Esophagus muscularis mucosa (tissue), 4 donors: ENCODE results near the gene PANK2. TPM values are rescaled to one million over a fixed set of nuclear protein-coding genes. Genes with fewer than 3 reads are reported as not detected.

Experiments used
- DNase-seq: peaks from one replicate; pipeline ENCODE4 v3.0.0-alpha.2; 2017; ENCODE audit errors: extremely low spot score
- H3K27ac ChIP-seq, 4 donors: fragments of 200-600 bp; sonication (generic); replicated peaks in 1 of 4; 1 replicate in 3 of 4; 2 replicates in 1 of 4; pipeline ENCODE4 v1.5.1; 2016 to 2019; ENCODE audit warnings: mild to moderate bottlenecking in 1 of 4
- H3K27me3 ChIP-seq, 4 donors: fragments of 200-600 bp; sonication (generic); one replicate each; pipeline versions ENCODE4 v1.5.1 to v1.6.0; 2016 to 2019
- H3K36me3 ChIP-seq, 4 donors: fragments of 200-600 bp; sonication (generic); one replicate each; pipeline ENCODE4 v1.5.1; 2016 to 2019
- H3K4me1 ChIP-seq, 4 donors: fragments of 200-600 bp; sonication (generic); one replicate each; pipeline ENCODE4 v1.5.1; 2016 to 2019
- H3K4me3 ChIP-seq, 4 donors: fragments of 200-600 bp; sonication (generic); 1 replicate in 2 of 4; 2 replicates in 2 of 4; pipeline ENCODE4 v1.5.1; 2016 to 2019; ENCODE audit warnings: mild to moderate bottlenecking in 4 of 4, moderate library complexity in 1 of 4
- H3K9me3 ChIP-seq, 4 donors: fragments of 200-600 bp; sonication (generic); 1 replicate in 3 of 4; 2 replicates in 1 of 4; pipeline ENCODE4 v1.5.1; 2016 to 2019
- EP300 ChIP-seq: sonication (generic); formaldehyde crosslinking; IDR thresholded peaks from one replicate; pipeline ENCODE4 v1.6.1; 2017; ENCODE audit warnings: antibody characterized with exemption
- POLR2A ChIP-seq: fragments of 450-650 bp; IDR thresholded peaks from one replicate; pipeline ENCODE4 v1.6.1; 2017; ENCODE audit warnings: antibody characterized with exemption, moderate library complexity, mild to moderate bottlenecking, low read depth
- POLR2AphosphoS5 ChIP-seq, 2 donors: sonication (generic); formaldehyde crosslinking; IDR thresholded peaks; one replicate each; pipeline ENCODE4 v1.6.1; 2017; ENCODE audit warnings: antibody characterized with exemption in 2 of 2
- WGBS: methylation state at CpG from one replicate; pipeline ENCODE4 v1.1.5; 2018; 5-methylcytosine and 5-hydroxymethylcytosine counted together
- intact Hi-C: fragments of 100-400 bp; cut with DNase I; formaldehyde crosslinking; loops from one replicate; pipeline ENCODE4 v1.15.1; 2023
- total RNA-seq, 4 donors: library from RNA; depleted of rRNA; stranded (reverse); fragments of >200 nt; gene quantifications; one replicate each; pipeline versions ENCODE4 v1.1.0 to v1.2.1, GENCODE V29; 2016
- TF ChIP-seq, protein P1 (sequence below), 3 experiments: fragments of 200-600 bp in 2 of 3; fragments of 450-650 bp in 1 of 3; sonication (generic) in 2 of 3; IDR thresholded peaks; one replicate each; pipeline ENCODE4 v1.5.1; 2017 to 2019; ENCODE audit warnings: antibody characterized with exemption in 3 of 3, mild to moderate bottlenecking in 2 of 3, moderate library complexity in 1 of 3

Gene PANK2
- total RNA-seq, 4 donors from 2014 or later: 42.8 to 52.1 (median 46.6) TPM

DNA sequence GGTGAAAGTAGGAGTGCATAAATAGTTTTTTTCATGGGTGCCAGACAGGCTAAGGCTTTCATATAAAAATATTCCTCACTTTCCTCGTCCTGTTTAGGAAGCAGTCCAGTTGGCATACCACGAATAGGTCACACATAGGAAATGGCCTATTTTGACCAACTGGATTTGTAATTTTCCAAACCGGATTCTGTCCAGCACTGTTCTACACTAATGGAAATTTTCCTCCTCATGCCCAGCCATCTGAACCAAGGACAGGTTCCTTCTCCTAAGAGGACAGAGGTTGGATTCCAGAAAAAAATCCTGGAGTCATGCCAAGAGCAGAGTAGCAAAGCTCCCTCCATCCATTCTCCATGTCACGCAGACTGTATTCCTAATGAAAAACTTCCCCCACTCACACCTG, 43.1 kb downstream of the PANK2 start:
- intact Hi-C loops: no loop called here
- Histone ChIP-seq H3K4me1 (peaks cover 41 to 77% (median 68%) of the 10 kb centered on the region in 4 donors), H3K27ac (peak overlapping the region; percentile 68 to 73 (median 70)), H3K9me3 (no peaks in the 10 kb centered on the region), H3K36me3 (peaks cover 0 to 10% (median 0%) of the 10 kb centered on the region in 4 donors), H3K27me3 (no peaks in the 10 kb centered on the region), H3K4me3 (peak overlapping the region; percentile 48 to 61 (median 52))
- TF ChIP-seq, protein P1, sequence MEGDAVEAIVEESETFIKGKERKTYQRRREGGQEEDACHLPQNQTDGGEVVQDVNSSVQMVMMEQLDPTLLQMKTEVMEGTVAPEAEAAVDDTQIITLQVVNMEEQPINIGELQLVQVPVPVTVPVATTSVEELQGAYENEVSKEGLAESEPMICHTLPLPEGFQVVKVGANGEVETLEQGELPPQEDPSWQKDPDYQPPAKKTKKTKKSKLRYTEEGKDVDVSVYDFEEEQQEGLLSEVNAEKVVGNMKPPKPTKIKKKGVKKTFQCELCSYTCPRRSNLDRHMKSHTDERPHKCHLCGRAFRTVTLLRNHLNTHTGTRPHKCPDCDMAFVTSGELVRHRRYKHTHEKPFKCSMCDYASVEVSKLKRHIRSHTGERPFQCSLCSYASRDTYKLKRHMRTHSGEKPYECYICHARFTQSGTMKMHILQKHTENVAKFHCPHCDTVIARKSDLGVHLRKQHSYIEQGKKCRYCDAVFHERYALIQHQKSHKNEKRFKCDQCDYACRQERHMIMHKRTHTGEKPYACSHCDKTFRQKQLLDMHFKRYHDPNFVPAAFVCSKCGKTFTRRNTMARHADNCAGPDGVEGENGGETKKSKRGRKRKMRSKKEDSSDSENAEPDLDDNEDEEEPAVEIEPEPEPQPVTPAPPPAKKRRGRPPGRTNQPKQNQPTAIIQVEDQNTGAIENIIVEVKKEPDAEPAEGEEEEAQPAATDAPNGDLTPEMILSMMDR (IDR thresholded peaks at IDR 0.05): no peak
- peak in 1 of 2 donors; percentile 29 for TF ChIP-seq POLR2AphosphoS5 (IDR thresholded peaks at IDR 0.05)
- WGBS: 27% methylated on average over 4 of the region's 4 CpGs
- no peak for DNase-seq

DNA sequence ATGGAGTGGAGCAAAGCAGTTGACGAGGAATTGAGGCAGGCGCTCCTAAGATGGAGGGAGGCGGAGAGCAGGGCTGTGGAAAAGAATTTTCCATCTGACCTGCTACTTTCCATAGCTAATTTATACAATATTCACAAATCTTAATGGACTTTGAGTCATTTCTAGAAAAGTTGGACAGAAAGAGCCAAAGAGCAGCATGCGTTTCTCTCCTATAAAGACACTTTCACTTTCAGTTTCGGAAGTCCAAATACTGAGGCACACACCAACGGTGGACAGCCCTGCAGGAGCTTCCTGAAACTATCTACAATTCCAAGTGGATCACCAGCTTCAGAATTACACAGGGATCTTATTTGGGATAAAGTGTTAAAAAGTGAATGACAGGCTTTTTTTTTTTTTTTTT, 43.5 kb downstream of the PANK2 start:
- no peaks in the 10 kb centered on the region for H3K27me3 ChIP-seq
- H3K4me3 ChIP-seq: peak overlapping the region; percentile 48 to 61 (median 52)
- intact Hi-C loops: no loop called here
- H3K36me3 ChIP-seq: peaks cover 0 to 10% (median 0%) of the 10 kb centered on the region in 4 donors
- TF ChIP-seq, protein P1 (IDR thresholded peaks at IDR 0.05): no peak
- peak in 1 of 2 donors; percentile 21 for TF ChIP-seq POLR2AphosphoS5 (IDR thresholded peaks at IDR 0.05)
- H3K4me1 ChIP-seq: peaks cover 41 to 73% (median 64%) of the 10 kb centered on the region in 4 donors
- H3K9me3 ChIP-seq: no peaks in the 10 kb centered on the region
- WGBS: 39% methylated on average over 6 of the region's 6 CpGs
- DNase-seq: no peak
- peak overlapping the region; percentile 68 to 73 (median 70) for H3K27ac ChIP-seq

DNA sequence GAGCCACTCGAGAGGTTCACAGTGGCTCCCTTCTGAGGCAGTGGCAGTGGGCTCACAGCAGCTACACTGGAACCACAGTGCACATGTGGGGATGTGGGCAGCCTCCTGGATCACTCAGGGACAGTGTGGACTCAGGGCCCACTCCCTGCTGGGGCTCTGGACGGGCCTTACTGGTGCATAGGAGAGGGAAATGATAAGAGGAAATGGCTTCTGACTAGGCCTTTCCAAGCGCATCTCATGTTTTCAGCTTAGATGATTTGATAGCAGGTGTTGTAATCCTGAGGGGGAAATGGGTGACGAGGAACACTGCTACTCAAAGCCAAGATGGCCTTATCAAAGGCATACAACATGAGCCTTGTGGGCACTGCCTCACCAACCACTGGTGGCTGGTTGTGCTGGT, 44.0 kb downstream of the PANK2 start:
- intact Hi-C loops: no loop called here
- Histone ChIP-seq H3K4me3 (peak overlapping the region; percentile 48 to 61 (median 52)), H3K36me3 (peaks cover 0 to 10% (median 0%) of the 10 kb centered on the region in 4 donors), H3K27me3 (no peaks in the 10 kb centered on the region), H3K27ac (peak overlapping the region; percentile 68 to 73 (median 70)), H3K4me1 (peaks cover 39 to 68% (median 59%) of the 10 kb centered on the region in 4 donors), H3K9me3 (no peaks in the 10 kb centered on the region)
- DNase-seq: no peak
- TF ChIP-seq, protein P1 (IDR thresholded peaks at IDR 0.05): no peak
- TF ChIP-seq POLR2A (no peak), POLR2AphosphoS5 (IDR thresholded peaks at IDR 0.05) (no peak), EP300 (no peak)
- WGBS: 73% methylated on average over 4 of the region's 4 CpGs

DNA sequence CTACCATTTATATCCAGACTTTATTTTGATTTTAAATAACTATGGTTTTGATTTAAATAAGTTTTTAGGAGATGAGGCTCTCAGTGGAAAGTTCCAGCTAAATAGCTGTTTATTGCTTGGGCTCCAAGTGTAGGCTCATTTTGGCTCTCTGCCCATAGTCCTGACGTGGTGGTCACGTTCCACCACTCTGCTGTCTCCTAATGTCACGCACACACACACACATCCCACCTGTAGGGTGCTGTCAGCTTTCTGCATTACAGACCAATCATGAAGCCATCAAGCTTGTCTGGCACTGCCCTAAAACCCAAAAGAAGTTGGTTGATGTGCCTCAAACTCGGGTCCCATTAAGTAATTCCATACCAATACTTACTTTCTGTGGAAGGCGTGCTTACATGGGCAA, 45.4 kb downstream of the PANK2 start:
- Histone ChIP-seq H3K4me1 (peaks cover 38 to 63% (median 54%) of the 10 kb centered on the region in 4 donors), H3K27ac (peak overlapping the region; percentile 52 to 73 (median 66)), H3K36me3 (peaks cover 0 to 10% (median 0%) of the 10 kb centered on the region in 4 donors), H3K4me3 (no peak overlapping the region), H3K9me3 (no peaks in the 10 kb centered on the region), H3K27me3 (no peaks in the 10 kb centered on the region)
- TF ChIP-seq POLR2A: no peak
- peak in 1 of 2 donors; percentile 25 for TF ChIP-seq POLR2AphosphoS5 (IDR thresholded peaks at IDR 0.05)
- TF ChIP-seq, protein P1 (IDR thresholded peaks at IDR 0.05): no peak
- TF ChIP-seq EP300: no peak
- 66% methylated on average over 5 of the region's 5 CpGs for WGBS
- intact Hi-C loops: no loop called here
- DNase-seq: no peak

DNA sequence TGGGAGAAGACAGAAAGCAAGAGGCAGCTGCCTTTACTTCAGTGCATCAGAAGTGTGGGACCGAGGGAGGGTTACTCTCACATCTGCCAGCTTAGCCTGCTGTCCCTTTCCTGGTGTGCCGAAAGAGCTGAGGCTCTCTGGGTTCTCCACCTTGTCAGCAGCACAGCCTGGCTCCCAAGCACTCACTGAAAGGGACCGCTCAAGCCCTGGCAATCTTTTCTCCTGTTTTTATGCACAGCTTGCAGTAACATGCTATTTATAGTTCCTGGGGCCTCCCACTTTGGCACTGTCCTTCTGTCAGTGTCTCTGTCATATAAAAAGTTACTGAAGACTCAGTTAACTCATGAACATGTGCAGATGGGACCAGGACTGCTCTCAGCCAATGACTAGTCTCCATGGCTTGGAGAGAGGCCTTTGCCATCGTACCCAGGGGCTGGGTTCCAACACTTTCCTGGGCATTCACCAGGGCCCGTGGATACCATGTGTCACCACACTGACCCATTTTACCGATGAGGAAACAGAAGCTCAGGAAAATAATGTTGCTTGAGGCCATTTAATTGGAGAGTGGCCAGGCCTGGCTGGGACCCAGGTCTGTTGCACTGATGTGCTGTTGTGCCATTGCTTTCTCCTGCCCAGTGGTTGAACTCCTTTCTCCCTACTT, 46.2 kb downstream of the PANK2 start:
- WGBS: 26% methylated on average over 5 of the region's 6 CpGs
- Histone ChIP-seq H3K9me3 (no peaks in the 10 kb centered on the region), H3K4me1 (peaks cover 38 to 58% (median 51%) of the 10 kb centered on the region in 4 donors), H3K36me3 (peaks cover 0 to 11% (median 0%) of the 10 kb centered on the region in 4 donors), H3K4me3 (no peak overlapping the region), H3K27ac (peak overlapping the region; percentile 52 to 73 (median 63)), H3K27me3 (no peaks in the 10 kb centered on the region)
- intact Hi-C loops: no loop called here
- TF ChIP-seq, protein P1 (IDR thresholded peaks at IDR 0.05): no peak
- TF ChIP-seq POLR2A (no peak), EP300 (no peak), POLR2AphosphoS5 (IDR thresholded peaks at IDR 0.05) (no peak)
- no peak for DNase-seq
